GM23338 (cell line): ENCODE measurements around the gene LCNL1. TPM values are rescaled to one million over a fixed set of nuclear protein-coding genes. Genes with fewer than 3 reads are reported as not detected.

ENCODE experiments used
- ATAC-seq: fragments of 200-7000 bp; cut with Tn5 transposase; 3 replicates; pipeline ENCODE4 v1.9.1; 2020
- DNase-seq: peaks from one replicate; pipeline ENCODE4 v3.0.0-alpha.2; 2015; ENCODE audit warnings: low spot score
- H2AFZ ChIP-seq: fragments of 200-600 bp; sonication (generic); 2 replicates; pipeline ENCODE4 v1.8.0; 2016; ENCODE audit warnings: antibody characterized with exemption, mild to moderate bottlenecking, moderate library complexity
- H3F3A ChIP-seq: fragments of 200-600 bp; sonication (generic); replicated peaks from 2 replicates; pipeline ENCODE4 v1.8.0; 2017; ENCODE audit warnings: antibody characterized with exemption, mixed run types, low read depth
- H3K27ac ChIP-seq: fragments of 200-600 bp; sonication (generic); 2 replicates; pipeline ENCODE4 v1.6.1; 2016; ENCODE audit warnings: low read depth
- H3K27me3 ChIP-seq: fragments of 200-600 bp; sonication (generic); 2 replicates; pipeline ENCODE4 v1.8.0; 2016; ENCODE audit warnings: mild to moderate bottlenecking, mixed run types, moderate library complexity; ENCODE audit not compliant: insufficient read depth
- H3K36me3 ChIP-seq: fragments of 200-600 bp; sonication (generic); 2 replicates; pipeline ENCODE4 v1.8.0; 2016; ENCODE audit warnings: mild to moderate bottlenecking; ENCODE audit not compliant: insufficient read depth
- H3K4me1 ChIP-seq: fragments of 200-600 bp; sonication (generic); 2 replicates; pipeline ENCODE4 v1.8.0; 2016; ENCODE audit warnings: mild to moderate bottlenecking, moderate library complexity; ENCODE audit not compliant: insufficient read depth
- H3K4me2 ChIP-seq: fragments of 200-600 bp; sonication (generic); 2 replicates; pipeline ENCODE4 v1.7.1; 2017; ENCODE audit warnings: mixed run types
- H3K4me3 ChIP-seq: fragments of 200-600 bp; sonication (generic); 2 replicates; pipeline ENCODE4 v1.6.1; 2016; ENCODE audit warnings: mixed run types
- H3K79me2 ChIP-seq: fragments of 200-600 bp; sonication (generic); replicated peaks from 2 replicates; pipeline ENCODE4 v1.8.0; 2017; ENCODE audit warnings: mild to moderate bottlenecking; ENCODE audit not compliant: insufficient read depth
- H3K9me2 ChIP-seq: fragments of 200-600 bp; sonication (generic); 2 replicates; pipeline ENCODE4 v1.8.0; 2017; ENCODE audit not compliant: insufficient read depth
- H4K20me1 ChIP-seq: fragments of 200-600 bp; sonication (generic); replicated peaks from 2 replicates; pipeline ENCODE4 v1.8.0; 2017; ENCODE audit warnings: mild to moderate bottlenecking; ENCODE audit not compliant: insufficient read depth
- H3K27ac Mint-ChIP-seq: 2 replicates; pipeline ENCODE4 v1.8.0; 2020; ENCODE audit warnings: inconsistent platforms, mild to moderate bottlenecking, moderate library complexity, mixed read lengths
- H3K27me3 Mint-ChIP-seq: 3 replicates; pipeline ENCODE4 v1.8.0; 2022; ENCODE audit warnings: low read depth, mild to moderate bottlenecking, moderate library complexity, mixed read lengths, inconsistent platforms; ENCODE audit not compliant: insufficient read depth, poor library complexity
- H3K36me3 Mint-ChIP-seq: 3 replicates; pipeline ENCODE4 v1.8.0; 2021; ENCODE audit warnings: low read depth, mild to moderate bottlenecking, inconsistent platforms, moderate library complexity, mixed read lengths
- H3K4me1 Mint-ChIP-seq: 3 replicates; pipeline ENCODE4 v1.8.0; 2020; ENCODE audit warnings: mild to moderate bottlenecking, inconsistent platforms, mixed read lengths
- H3K4me3 Mint-ChIP-seq: 3 replicates; pipeline ENCODE4 v1.8.0; 2021; ENCODE audit warnings: moderate library complexity, mild to moderate bottlenecking, inconsistent platforms, mixed read lengths
- H3K9me3 Mint-ChIP-seq: 3 replicates; pipeline ENCODE4 v1.8.0; 2020; ENCODE audit warnings: moderate library complexity, mild to moderate bottlenecking, inconsistent platforms, mixed read lengths
- CREB1 ChIP-seq: fragments of 250-450 bp; sonication (Bioruptor Pico); IDR thresholded peaks from 2 replicates; pipeline ENCODE4 v1.5.0; 2020; ENCODE audit warnings: low read depth, mild to moderate bottlenecking, moderate library complexity
- EZH2 ChIP-seq: fragments of 200-600 bp; sonication (generic); IDR thresholded peaks from one replicate; pipeline ENCODE4 v1.8.0; 2017; ENCODE audit warnings: antibody characterized with exemption, mild to moderate bottlenecking, low read depth; ENCODE audit not compliant: unreplicated experiment
- EZH2phosphoT487 ChIP-seq: fragments of 200-600 bp; sonication (generic); IDR thresholded peaks from one replicate; pipeline ENCODE4 v1.8.1; 2018; ENCODE audit warnings: antibody characterized with exemption; ENCODE audit not compliant: unreplicated experiment
- JUNB ChIP-seq: IDR thresholded peaks from one replicate; pipeline ENCODE4 v1.6.1; 2016; ENCODE audit warnings: antibody characterized with exemption; ENCODE audit not compliant: unreplicated experiment
- NANOG ChIP-seq: IDR thresholded peaks from 2 replicates; pipeline ENCODE4 v1.6.1; 2016; ENCODE audit warnings: antibody characterized with exemption, borderline replicate concordance
- POLR2AphosphoS5 ChIP-seq: IDR thresholded peaks from 2 replicates; pipeline ENCODE4 v1.6.1; 2016; ENCODE audit warnings: antibody characterized with exemption, low read depth
- STAT1 ChIP-seq: IDR thresholded peaks from one replicate; pipeline ENCODE4 v1.6.1; 2016; ENCODE audit warnings: antibody characterized with exemption; ENCODE audit not compliant: unreplicated experiment
- ZNF114 ChIP-seq: fragments of 250-450 bp; sonication (Bioruptor Pico); IDR thresholded peaks from 2 replicates; pipeline ENCODE4 v1.5.0; 2020; ENCODE audit warnings: mild to moderate bottlenecking, moderate library complexity
- ZNF331 ChIP-seq: fragments of 250-450 bp; sonication (Bioruptor Pico); IDR thresholded peaks from 2 replicates; pipeline ENCODE4 v1.5.0; 2020; ENCODE audit warnings: low read depth, mild to moderate bottlenecking, moderate library complexity
- polyA plus RNA-seq: library from polyadenylated mRNA; unstranded; fragments of >200 nt; fragmentation: Nextera tagmentation; extraction: Ambion mirVana; gene quantifications from 2 replicates; pipeline ENCODE4 v1.2.1, GENCODE V29; 2016
- total RNA-seq: library from RNA; depleted of rRNA; stranded (reverse); fragments of >200 nt; shearing (Covaris generic); gene quantifications from 2 replicates; pipeline ENCODE4 v1.2.3, GENCODE V29; 2014
- TF ChIP-seq, protein P1 (sequence below): IDR thresholded peaks from one replicate; pipeline ENCODE4 v1.6.1; 2018; ENCODE audit warnings: antibody characterized with exemption; ENCODE audit not compliant: unreplicated experiment
- TF ChIP-seq, protein P2 (sequence below): fragments of 250-450 bp; sonication (Bioruptor Pico); IDR thresholded peaks from 2 replicates; pipeline ENCODE4 v1.5.0; 2020; ENCODE audit warnings: mild to moderate bottlenecking, moderate library complexity
- TF ChIP-seq, protein P3 (sequence below), 2 experiments: fragments of 200-600 bp in 1 of 2; sonication (generic) in 1 of 2; conservative IDR thresholded peaks; 2 replicates each; pipeline versions ENCODE4 v1.5.1 to v1.6.1; 2016 to 2017; ENCODE audit warnings: antibody characterized with exemption in 2 of 2, low read depth in 2 of 2, mild to moderate bottlenecking in 2 of 2, moderate library complexity in 1 of 2
- TF ChIP-seq, protein P4 (sequence below): IDR thresholded peaks from 2 replicates; pipeline ENCODE4 v1.6.1; 2016; ENCODE audit warnings: antibody characterized with exemption

LCNL1 gene
- total and polyA plus RNA-seq, 2 experiments from 2014 or later: 0.11 TPM; not detected in 1

DNA sequence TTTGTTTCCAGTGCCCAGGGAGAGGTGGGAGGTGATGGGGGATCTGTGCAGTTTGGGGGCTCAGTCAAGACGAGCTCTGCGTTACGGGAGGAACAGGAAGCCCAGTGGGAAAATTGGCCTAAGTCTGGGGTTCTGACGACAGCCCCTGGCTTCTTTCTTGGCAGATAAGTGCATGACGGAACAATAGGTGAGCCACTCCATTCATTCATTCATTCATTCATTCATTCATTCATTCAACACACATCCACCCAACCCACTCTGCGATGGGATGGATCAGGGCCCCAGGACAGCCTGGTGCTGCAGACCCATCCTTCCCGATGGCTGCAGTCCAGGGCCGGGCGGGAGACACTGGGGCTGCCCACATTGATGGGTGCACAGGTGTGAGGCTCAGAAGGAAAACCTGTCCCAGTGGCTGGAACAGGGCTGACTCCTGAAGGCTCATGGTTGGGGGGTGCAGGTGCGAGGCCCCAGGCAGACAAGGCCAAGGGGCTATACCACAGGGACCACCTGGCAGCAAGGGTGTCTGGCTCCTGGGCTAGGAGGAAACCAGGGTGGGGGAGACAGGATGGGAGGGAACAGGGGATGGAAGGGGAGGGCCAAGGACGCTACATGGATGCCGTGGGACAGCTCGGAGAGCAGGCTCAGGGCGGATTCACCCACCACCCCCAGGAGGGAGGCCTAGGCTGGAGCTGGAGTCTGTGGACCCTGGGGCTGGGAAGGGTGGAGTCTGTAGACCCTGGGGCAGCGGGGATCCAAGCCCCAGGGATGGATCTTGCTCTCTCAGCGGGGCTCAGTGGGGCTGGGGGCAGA lies 1.9 kb upstream of the LCNL1 start:
- TF ChIP-seq ZNF114: no peak
- TF ChIP-seq, protein P1, sequence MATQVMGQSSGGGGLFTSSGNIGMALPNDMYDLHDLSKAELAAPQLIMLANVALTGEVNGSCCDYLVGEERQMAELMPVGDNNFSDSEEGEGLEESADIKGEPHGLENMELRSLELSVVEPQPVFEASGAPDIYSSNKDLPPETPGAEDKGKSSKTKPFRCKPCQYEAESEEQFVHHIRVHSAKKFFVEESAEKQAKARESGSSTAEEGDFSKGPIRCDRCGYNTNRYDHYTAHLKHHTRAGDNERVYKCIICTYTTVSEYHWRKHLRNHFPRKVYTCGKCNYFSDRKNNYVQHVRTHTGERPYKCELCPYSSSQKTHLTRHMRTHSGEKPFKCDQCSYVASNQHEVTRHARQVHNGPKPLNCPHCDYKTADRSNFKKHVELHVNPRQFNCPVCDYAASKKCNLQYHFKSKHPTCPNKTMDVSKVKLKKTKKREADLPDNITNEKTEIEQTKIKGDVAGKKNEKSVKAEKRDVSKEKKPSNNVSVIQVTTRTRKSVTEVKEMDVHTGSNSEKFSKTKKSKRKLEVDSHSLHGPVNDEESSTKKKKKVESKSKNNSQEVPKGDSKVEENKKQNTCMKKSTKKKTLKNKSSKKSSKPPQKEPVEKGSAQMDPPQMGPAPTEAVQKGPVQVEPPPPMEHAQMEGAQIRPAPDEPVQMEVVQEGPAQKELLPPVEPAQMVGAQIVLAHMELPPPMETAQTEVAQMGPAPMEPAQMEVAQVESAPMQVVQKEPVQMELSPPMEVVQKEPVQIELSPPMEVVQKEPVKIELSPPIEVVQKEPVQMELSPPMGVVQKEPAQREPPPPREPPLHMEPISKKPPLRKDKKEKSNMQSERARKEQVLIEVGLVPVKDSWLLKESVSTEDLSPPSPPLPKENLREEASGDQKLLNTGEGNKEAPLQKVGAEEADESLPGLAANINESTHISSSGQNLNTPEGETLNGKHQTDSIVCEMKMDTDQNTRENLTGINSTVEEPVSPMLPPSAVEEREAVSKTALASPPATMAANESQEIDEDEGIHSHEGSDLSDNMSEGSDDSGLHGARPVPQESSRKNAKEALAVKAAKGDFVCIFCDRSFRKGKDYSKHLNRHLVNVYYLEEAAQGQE: no peak
- no peak for TF ChIP-seq CREB1
- TF ChIP-seq POLR2AphosphoS5: no peak
- no peak for TF ChIP-seq ZNF331 (CRISPR knock-in tag)
- TF ChIP-seq JUNB: no peak
- TF ChIP-seq, protein P2, sequence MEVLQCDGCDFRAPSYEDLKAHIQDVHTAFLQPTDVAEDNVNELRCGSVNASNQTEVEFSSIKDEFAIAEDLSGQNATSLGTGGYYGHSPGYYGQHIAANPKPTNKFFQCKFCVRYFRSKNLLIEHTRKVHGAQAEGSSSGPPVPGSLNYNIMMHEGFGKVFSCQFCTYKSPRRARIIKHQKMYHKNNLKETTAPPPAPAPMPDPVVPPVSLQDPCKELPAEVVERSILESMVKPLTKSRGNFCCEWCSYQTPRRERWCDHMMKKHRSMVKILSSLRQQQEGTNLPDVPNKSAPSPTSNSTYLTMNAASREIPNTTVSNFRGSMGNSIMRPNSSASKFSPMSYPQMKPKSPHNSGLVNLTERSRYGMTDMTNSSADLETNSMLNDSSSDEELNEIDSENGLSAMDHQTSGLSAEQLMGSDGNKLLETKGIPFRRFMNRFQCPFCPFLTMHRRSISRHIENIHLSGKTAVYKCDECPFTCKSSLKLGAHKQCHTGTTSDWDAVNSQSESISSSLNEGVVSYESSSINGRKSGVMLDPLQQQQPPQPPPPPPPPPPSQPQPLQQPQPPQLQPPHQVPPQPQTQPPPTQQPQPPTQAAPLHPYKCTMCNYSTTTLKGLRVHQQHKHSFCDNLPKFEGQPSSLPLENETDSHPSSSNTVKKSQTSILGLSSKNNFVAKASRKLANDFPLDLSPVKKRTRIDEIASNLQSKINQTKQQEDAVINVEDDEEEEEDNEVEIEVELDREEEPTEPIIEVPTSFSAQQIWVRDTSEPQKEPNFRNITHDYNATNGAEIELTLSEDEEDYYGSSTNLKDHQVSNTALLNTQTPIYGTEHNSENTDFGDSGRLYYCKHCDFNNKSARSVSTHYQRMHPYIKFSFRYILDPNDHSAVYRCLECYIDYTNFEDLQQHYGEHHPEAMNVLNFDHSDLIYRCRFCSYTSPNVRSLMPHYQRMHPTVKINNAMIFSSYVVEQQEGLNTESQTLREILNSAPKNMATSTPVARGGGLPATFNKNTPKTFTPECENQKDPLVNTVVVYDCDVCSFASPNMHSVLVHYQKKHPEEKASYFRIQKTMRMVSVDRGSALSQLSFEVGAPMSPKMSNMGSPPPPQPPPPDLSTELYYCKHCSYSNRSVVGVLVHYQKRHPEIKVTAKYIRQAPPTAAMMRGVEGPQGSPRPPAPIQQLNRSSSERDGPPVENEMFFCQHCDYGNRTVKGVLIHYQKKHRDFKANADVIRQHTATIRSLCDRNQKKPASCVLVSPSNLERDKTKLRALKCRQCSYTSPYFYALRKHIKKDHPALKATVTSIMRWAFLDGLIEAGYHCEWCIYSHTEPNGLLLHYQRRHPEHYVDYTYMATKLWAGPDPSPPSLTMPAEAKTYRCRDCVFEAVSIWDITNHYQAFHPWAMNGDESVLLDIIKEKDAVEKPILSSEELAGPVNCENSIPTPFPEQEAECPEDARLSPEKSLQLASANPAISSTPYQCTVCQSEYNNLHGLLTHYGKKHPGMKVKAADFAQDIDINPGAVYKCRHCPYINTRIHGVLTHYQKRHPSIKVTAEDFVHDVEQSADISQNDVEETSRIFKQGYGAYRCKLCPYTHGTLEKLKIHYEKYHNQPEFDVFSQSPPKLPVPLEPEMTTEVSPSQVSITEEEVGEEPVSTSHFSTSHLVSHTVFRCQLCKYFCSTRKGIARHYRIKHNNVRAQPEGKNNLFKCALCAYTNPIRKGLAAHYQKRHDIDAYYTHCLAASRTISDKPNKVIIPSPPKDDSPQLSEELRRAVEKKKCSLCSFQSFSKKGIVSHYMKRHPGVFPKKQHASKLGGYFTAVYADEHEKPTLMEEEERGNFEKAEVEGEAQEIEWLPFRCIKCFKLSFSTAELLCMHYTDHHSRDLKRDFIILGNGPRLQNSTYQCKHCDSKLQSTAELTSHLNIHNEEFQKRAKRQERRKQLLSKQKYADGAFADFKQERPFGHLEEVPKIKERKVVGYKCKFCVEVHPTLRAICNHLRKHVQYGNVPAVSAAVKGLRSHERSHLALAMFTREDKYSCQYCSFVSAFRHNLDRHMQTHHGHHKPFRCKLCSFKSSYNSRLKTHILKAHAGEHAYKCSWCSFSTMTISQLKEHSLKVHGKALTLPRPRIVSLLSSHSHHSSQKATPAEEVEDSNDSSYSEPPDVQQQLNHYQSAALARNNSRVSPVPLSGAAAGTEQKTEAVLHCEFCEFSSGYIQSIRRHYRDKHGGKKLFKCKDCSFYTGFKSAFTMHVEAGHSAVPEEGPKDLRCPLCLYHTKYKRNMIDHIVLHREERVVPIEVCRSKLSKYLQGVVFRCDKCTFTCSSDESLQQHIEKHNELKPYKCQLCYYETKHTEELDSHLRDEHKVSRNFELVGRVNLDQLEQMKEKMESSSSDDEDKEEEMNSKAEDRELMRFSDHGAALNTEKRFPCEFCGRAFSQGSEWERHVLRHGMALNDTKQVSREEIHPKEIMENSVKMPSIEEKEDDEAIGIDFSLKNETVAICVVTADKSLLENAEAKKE (CRISPR knock-in tag): no peak
- TF ChIP-seq NANOG: no peak
- TF ChIP-seq STAT1: no peak
- no peak for TF ChIP-seq EZH2phosphoT487
- TF ChIP-seq, protein P3, sequence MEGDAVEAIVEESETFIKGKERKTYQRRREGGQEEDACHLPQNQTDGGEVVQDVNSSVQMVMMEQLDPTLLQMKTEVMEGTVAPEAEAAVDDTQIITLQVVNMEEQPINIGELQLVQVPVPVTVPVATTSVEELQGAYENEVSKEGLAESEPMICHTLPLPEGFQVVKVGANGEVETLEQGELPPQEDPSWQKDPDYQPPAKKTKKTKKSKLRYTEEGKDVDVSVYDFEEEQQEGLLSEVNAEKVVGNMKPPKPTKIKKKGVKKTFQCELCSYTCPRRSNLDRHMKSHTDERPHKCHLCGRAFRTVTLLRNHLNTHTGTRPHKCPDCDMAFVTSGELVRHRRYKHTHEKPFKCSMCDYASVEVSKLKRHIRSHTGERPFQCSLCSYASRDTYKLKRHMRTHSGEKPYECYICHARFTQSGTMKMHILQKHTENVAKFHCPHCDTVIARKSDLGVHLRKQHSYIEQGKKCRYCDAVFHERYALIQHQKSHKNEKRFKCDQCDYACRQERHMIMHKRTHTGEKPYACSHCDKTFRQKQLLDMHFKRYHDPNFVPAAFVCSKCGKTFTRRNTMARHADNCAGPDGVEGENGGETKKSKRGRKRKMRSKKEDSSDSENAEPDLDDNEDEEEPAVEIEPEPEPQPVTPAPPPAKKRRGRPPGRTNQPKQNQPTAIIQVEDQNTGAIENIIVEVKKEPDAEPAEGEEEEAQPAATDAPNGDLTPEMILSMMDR (conservative IDR thresholded peaks at IDR 0.05; ENCODE audit: low read depth in 2 of 2): no peak
- TF ChIP-seq, protein P4, sequence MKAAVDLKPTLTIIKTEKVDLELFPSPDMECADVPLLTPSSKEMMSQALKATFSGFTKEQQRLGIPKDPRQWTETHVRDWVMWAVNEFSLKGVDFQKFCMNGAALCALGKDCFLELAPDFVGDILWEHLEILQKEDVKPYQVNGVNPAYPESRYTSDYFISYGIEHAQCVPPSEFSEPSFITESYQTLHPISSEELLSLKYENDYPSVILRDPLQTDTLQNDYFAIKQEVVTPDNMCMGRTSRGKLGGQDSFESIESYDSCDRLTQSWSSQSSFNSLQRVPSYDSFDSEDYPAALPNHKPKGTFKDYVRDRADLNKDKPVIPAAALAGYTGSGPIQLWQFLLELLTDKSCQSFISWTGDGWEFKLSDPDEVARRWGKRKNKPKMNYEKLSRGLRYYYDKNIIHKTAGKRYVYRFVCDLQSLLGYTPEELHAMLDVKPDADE: no peak
- TF ChIP-seq EZH2: no peak
- Histone ChIP-seq H3K9me2 (no peaks in the 10 kb centered on the region), H3K79me2 (no peaks in the 10 kb centered on the region), H3K4me2 (no peak overlapping the region), H3F3A (no peaks in the 10 kb centered on the region), H2AFZ (no peak overlapping the region), H3K27me3 (peaks cover 23% of the 10 kb centered on the region), H3K4me1 (no peaks in the 10 kb centered on the region; the same call in 1 of the 2 replicates), H3K4me3 (no peak overlapping the region), H3K36me3 (no peaks in the 10 kb centered on the region), H4K20me1 (no peaks in the 10 kb centered on the region), H3K27ac (no peak overlapping the region)
- peaks cover 2% of the 10 kb centered on the region; the same call in 2 of the 3 replicates for H3K4me1 Mint-ChIP-seq
- ATAC-seq (no peak), DNase-seq (no peak)
- H3K9me3 Mint-ChIP-seq: no peaks in the 10 kb centered on the region
- H3K27ac Mint-ChIP-seq: no peak overlapping the region
- H3K27me3 Mint-ChIP-seq: peaks cover 16% of the 10 kb centered on the region
- no peak overlapping the region for H3K4me3 Mint-ChIP-seq
- no peaks in the 10 kb centered on the region for H3K36me3 Mint-ChIP-seq
